ENCODE data around the gene MYO3B.

MYO3B gene

GRCh38 chr2:170250584-170250983 is 72.6 kb downstream of the MYO3B start:
- no peak overlapping the region for H3K27ac ChIP-seq (ENCODE audit: extremely low read depth, low read depth, low read length)
- ChIA-PET POLR2A (no interaction called here), CTCF (interaction anchor here (1.1 to 1.4 kb wide), 3 partner anchors 14 to 566 kb away, joined by 3 to 5 read pairs (median 3); no protein-coding TSS in a partner anchor)
- H3K9me3 ChIP-seq (ENCODE audit: control insufficient read depth, insufficient read depth, low read depth, low read length): no peaks in the 10 kb centered on the region
- TF ChIP-seq ZNF391 (tag by site-specific recombination; IDR thresholded peaks at IDR 0.05; ENCODE audit: borderline replicate concordance, low read depth) (no peak), ZNF311 (tag by site-specific recombination; IDR thresholded peaks at IDR 0.05; ENCODE audit: borderline replicate concordance) (no peak), KLF9 (tag by site-specific recombination; IDR thresholded peaks at IDR 0.05; ENCODE audit: low read depth) (no peak)
- no peaks in the 10 kb centered on the region for H3K4me1 ChIP-seq (ENCODE audit: control insufficient read depth, insufficient read depth, low read length)
- H3K36me3 ChIP-seq (ENCODE audit: control insufficient read depth in 2 of 2, insufficient read depth in 1 of 2, low read length in 2 of 2): no peaks in the 10 kb centered on the region
- H3K4me3 ChIP-seq (ENCODE audit: low read depth, low read length): no peak overlapping the region

- ChIA-PET POLR2A (no interaction called here), CTCF (interaction anchor here (0.5 to 1.6 kb wide), 3 partner anchors 13 to 402 kb away, joined by 3 to 10 read pairs (median 3); no protein-coding TSS in a partner anchor)
- no peaks in the 10 kb centered on the region for H3K36me3 ChIP-seq (ENCODE audit: control insufficient read depth in 2 of 2, insufficient read depth in 1 of 2, low read length in 2 of 2)
- H3K9me3 ChIP-seq (ENCODE audit: control insufficient read depth, insufficient read depth, low read depth, low read length): no peaks in the 10 kb centered on the region
- no peak overlapping the region for H3K27ac ChIP-seq (ENCODE audit: extremely low read depth, low read depth, low read length)
- TF ChIP-seq ZBTB11 (tag by site-specific recombination; conservative IDR thresholded peaks at IDR 0.05; ENCODE audit: low read depth): no peak
- TF ChIP-seq ZNF707 (tag by site-specific recombination; IDR thresholded peaks at IDR 0.05): no peak
- no peak for TF ChIP-seq ZNF449 (tag by site-specific recombination; IDR thresholded peaks at IDR 0.05)
- no peak for TF ChIP-seq BCL11A (tag by site-specific recombination; IDR thresholded peaks at IDR 0.05; ENCODE audit: low read depth)
- no peak for TF ChIP-seq ZNF157 (tag by site-specific recombination; IDR thresholded peaks at IDR 0.05)
- TF ChIP-seq ZNF324 (tag by site-specific recombination; IDR thresholded peaks at IDR 0.05): no peak
- TF ChIP-seq KLF9 (tag by site-specific recombination; IDR thresholded peaks at IDR 0.05; ENCODE audit: low read depth): no peak
- no peak for TF ChIP-seq ZFP69B (tag by site-specific recombination; IDR thresholded peaks at IDR 0.05)
- no peak for TF ChIP-seq ZNF302 (tag by site-specific recombination; IDR thresholded peaks at IDR 0.05; ENCODE audit: low read depth)
- no peak for TF ChIP-seq CTCF (tag by site-specific recombination; IDR thresholded peaks at IDR 0.05)
- no peak for TF ChIP-seq EGR2 (tag by site-specific recombination; IDR thresholded peaks at IDR 0.05; ENCODE audit: low read depth)
- H3K4me1 ChIP-seq (ENCODE audit: control insufficient read depth, insufficient read depth, low read length): no peaks in the 10 kb centered on the region
- no peak overlapping the region for H3K4me3 ChIP-seq (ENCODE audit: low read depth, low read length)
Measured at GRCh38 chr2:170252414-170252813, 74.5 kb downstream of the MYO3B start.

DNA sequence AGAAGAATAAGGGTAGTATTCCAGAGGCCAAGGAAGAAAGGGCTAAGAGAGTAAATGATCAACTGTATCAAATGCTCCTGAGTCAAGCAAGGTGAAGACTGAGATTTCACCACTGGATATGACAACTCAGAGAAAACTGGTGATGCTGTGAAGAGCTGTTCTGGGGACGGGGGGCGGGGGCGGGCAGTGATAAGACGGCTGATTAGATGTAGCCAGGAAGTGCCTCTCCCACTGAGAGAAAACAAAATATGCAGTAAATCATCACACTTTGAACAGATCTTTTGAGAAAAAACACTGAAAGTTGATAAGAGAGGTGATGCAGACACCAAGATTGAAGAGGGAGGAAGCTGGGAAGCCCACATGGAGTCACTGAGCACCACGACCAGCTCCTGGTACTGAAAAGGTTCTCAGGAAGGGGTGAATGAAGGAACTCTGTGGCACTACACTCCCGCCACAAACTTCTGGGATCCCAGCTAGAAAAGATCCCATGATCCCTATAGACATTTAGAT is 75.8 kb downstream of the MYO3B start:
- TF ChIP-seq ZNF677 (tag by site-specific recombination; IDR thresholded peaks at IDR 0.05) (no peak), ZNF548 (tag by site-specific recombination; IDR thresholded peaks at IDR 0.05) (no peak), GLI4 (tag by site-specific recombination; IDR thresholded peaks at IDR 0.05) (no peak)
- no peaks in the 10 kb centered on the region for H3K4me1 ChIP-seq (ENCODE audit: control insufficient read depth, insufficient read depth, low read length)
- CTCF ChIA-PET: interaction anchor here (0.8 kb wide), 1 partner anchor 144 kb away, joined by 3 read pairs; no protein-coding TSS in a partner anchor
- no peak overlapping the region for H3K27ac ChIP-seq (ENCODE audit: extremely low read depth, low read depth, low read length)
- POLR2A ChIA-PET: no interaction called here
- no peak overlapping the region for H3K4me3 ChIP-seq (ENCODE audit: low read depth, low read length)
- H3K9me3 ChIP-seq (ENCODE audit: control insufficient read depth, insufficient read depth, low read depth, low read length): no peaks in the 10 kb centered on the region
- H3K36me3 ChIP-seq (ENCODE audit: control insufficient read depth in 2 of 2, insufficient read depth in 1 of 2, low read length in 2 of 2): no peaks in the 10 kb centered on the region

All from HEK293 (cell line).